Fibroblast of pulmonary artery (primary cell): ENCODE measurements around the gene OTP.
"Not testable (repeated sequence)": the region's sequence is repeated elsewhere in the genome, so short reads cannot be mapped to it uniquely, and the experiment has no call there.

Experiments used
- DNase-seq: peaks from one replicate; pipeline ENCODE4 v3.0.0-alpha.2; 2010; ENCODE audit warnings: low read depth
- H3K4me3 ChIP-seq: replicated peaks from 2 replicates; pipeline ENCODE4 v1.5.1; 2011; ENCODE audit warnings: low read depth, mild to moderate bottlenecking, control low read depth, low read length, moderate library complexity
- TF ChIP-seq, protein P1 (sequence below): IDR thresholded peaks from 2 replicates; pipeline ENCODE4 v1.5.1; 2011; ENCODE audit warnings: mild to moderate bottlenecking, control low read depth, low read length, inconsistent platforms; ENCODE audit errors: missing control alignments

The OTP gene

DNA sequence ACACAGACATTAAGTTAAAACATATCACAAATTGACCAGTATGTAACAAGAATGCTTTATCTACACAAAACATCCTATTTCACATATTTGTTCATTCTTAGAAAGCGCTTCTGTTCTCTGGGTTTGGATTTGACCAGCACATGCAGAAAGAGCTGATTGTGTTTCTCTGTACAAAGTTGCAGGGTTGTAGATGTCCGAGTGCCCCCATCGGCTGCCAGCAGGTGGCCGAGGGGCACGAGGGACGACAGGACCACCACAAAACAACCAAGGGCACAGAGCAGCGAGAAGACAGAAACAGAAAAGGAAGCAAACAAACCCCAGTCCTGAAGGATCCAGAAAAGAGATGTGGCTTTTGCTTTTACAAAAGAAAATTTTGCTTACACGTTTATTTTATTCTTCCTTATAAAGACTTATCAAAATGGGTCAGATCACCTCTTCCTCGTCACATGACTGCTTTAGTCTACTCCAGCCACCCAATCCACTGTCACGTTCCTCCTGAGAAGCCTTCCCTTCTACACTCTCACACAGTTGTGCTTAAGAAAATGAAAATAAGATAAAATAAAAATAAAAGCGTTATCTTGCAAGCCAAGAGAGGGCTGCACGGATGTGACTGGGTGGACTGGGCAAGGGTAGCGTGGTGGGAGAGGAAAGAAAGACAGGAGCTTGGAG lies 9.5 kb downstream of the OTP start:
- TF ChIP-seq, protein P1, sequence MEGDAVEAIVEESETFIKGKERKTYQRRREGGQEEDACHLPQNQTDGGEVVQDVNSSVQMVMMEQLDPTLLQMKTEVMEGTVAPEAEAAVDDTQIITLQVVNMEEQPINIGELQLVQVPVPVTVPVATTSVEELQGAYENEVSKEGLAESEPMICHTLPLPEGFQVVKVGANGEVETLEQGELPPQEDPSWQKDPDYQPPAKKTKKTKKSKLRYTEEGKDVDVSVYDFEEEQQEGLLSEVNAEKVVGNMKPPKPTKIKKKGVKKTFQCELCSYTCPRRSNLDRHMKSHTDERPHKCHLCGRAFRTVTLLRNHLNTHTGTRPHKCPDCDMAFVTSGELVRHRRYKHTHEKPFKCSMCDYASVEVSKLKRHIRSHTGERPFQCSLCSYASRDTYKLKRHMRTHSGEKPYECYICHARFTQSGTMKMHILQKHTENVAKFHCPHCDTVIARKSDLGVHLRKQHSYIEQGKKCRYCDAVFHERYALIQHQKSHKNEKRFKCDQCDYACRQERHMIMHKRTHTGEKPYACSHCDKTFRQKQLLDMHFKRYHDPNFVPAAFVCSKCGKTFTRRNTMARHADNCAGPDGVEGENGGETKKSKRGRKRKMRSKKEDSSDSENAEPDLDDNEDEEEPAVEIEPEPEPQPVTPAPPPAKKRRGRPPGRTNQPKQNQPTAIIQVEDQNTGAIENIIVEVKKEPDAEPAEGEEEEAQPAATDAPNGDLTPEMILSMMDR: no peak
- no peak overlapping the region for H3K4me3 ChIP-seq
- no peak for DNase-seq

DNA sequence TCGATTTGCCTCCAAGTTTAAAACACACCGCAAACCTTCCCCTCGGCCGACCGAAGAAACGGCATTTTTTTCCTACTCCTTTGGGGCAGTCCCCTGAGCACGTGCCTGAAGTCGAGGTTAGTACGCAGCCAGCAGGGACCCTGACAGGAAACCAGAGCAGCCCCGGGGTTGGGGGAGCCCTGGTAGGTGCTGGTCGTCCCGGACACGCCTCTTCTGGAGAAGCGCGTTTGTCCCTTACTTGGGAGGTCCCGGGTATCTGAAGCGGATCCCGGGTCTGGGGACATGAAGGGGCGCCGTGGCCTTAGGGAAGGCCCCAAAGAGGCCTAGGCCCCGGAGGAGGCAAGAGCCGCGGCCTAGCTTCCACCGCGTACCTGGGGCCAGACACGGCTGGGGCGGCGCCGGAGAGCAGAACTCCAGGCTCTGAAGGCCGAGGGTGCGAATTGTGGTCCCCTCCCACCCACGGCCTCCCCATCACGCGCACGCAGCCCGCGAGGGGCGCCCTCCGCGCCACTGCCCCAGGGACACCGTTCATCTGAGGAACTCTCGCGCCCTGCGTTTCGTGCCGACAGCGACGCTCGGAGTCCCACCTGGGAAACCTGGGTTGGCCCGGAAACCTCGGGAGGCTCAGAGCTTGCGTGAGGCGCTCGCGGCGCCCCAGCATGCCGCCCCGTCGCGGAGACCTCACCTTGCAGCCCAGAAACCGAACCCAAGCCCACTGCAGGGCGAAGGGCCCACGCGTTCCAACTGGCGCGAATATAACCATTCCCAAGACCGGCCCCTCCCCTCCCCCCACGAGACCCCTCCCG lies 10.4 kb downstream of the OTP start:
- no peak overlapping the region for H3K4me3 ChIP-seq
- TF ChIP-seq, protein P1: no peak
- DNase-seq: no peak

DNA sequence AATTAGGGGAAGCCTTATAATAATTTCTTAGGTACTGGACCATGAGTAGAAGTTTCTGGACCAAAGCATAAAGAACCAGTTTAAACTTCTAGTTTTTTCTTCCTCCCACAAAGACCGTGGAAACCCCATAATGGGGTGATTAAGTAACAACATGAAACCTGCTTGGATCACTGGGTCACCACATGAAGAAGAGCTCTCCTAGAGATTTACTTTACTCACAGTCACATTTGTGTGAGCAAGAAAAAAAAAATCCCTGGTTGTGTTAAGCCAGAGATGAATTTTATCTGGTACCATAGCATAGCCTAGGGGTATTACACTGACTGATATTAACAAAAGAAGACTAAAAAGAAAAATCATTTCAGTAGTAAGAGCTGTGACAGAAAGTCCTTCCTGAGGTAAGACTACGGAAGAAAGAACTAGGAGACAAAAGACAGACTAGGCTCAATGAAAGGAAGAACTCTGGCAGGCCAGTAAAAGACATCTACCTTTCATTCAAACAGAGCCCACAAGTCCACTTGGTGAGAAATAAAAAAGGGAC lies 15.2 kb downstream of the OTP start:
- H3K4me3 ChIP-seq: no peak overlapping the region
- no peak for DNase-seq
- TF ChIP-seq, protein P1: no peak

DNA sequence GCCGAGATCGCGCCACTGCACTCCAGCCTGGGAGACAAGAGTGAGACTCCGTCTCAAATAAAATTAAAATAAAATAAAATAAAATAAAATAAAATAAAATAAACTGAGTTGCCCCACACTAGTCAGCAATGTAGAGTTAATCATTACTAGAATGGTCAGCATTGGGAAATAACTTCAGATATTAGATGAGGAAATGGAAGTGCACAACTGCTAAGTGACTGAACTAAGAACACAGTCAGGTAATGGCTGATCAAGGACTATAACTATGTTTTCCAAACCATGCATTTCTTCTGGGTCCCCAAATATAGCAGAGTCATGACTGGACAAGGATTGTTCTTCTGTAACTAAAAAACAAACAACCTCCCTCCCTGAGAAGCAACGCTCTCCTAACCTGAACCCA lies 17.1 kb downstream of the OTP start:
- H3K4me3 ChIP-seq: no peak overlapping the region
- no peak for DNase-seq
- TF ChIP-seq, protein P1: no peak

DNA sequence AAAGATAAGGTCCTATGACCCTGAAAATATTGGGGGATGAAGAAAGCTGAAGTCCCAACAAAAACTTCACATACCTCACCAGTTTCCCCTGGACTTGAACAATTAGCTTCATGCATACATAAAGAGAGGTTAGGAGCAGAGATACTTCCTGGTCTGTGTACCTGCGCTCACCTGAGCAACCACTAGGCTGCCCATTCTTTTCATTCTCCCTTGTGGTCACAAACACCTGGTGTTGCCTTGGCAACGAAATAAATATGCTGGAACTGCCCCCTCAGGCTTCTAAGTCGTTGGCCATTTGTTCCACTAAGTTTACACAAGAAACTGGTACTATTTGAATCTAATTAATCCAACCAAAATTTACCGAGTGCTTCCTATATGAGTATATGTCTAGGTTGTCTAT lies 18.1 kb downstream of the OTP start:
- no peak for DNase-seq
- H3K4me3 ChIP-seq: no peak overlapping the region
- TF ChIP-seq, protein P1: no peak

DNA sequence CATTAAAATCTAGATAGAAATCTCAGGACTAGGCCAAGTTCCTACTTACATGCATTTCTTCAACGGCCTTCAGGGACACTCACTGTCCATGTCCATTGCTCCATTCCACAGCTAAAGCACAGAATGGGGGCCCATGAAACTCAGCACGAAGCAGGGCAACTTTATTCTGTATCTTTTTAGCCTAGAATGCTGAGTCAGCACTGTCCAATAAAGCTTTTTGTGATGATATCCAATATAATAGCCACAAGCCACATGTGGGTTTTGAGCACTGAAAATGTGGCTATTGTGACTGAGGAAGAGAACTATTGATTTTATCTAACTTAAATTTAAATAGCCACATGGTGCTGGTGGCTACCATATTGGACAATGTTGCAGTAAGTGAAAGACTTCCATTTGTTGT lies 21.6 kb downstream of the OTP start:
- TF ChIP-seq, protein P1: no peak
- H3K4me3 ChIP-seq: no peak overlapping the region
- DNase-seq: no peak

DNA sequence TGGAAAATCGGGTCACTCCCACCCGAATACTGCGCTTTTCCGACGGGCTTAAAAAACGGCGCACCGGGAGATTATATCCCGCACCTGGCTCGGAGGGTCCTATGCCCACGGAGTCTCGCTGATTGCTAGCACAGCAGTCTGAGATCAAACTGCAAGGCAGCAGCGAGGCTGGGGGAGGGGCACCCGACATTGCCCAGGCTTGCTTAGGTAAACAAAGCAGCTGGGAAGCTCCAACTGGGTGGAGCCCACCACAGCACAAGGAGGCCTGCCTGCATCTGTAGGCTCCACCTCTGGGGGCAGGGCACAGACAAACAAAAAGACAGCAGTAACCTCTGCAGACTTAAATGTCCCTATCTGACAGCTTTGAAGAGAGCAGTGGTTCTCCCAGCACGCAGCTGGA lies 29.6 kb downstream of the OTP start:
- DNase-seq, H3K4me3 ChIP-seq: not testable (repeated sequence)
